Right lobe of liver (tissue), 4 donors: ENCODE results near the gene TM4SF5.
A peak's percentile ranks its signal among the peaks of the same experiment; 100 is the strongest.

ENCODE experiments used
- POLR2A ChIP-seq: fragments of 450-650 bp; IDR thresholded peaks from one replicate; pipeline ENCODE4 v1.6.1; 2017; ENCODE audit warnings: antibody characterized with exemption, mild to moderate bottlenecking
- TF ChIP-seq, protein P1 (sequence below), 4 donors: fragments of 200-600 bp in 3 of 4; fragments of 450-650 bp in 1 of 4; IDR thresholded peaks; one replicate each; pipeline versions ENCODE4 v1.5.1 to v1.8.0; 2016 to 2022; ENCODE audit warnings: antibody characterized with exemption in 4 of 4, mild to moderate bottlenecking in 2 of 4
- donor health status: DM: no; HTN: no; CAD: no.
- donor health status: DM: no; HTN: no; CAD: no.
- donor health status: DM: no; HTN: yes; CAD: no.

DNA sequence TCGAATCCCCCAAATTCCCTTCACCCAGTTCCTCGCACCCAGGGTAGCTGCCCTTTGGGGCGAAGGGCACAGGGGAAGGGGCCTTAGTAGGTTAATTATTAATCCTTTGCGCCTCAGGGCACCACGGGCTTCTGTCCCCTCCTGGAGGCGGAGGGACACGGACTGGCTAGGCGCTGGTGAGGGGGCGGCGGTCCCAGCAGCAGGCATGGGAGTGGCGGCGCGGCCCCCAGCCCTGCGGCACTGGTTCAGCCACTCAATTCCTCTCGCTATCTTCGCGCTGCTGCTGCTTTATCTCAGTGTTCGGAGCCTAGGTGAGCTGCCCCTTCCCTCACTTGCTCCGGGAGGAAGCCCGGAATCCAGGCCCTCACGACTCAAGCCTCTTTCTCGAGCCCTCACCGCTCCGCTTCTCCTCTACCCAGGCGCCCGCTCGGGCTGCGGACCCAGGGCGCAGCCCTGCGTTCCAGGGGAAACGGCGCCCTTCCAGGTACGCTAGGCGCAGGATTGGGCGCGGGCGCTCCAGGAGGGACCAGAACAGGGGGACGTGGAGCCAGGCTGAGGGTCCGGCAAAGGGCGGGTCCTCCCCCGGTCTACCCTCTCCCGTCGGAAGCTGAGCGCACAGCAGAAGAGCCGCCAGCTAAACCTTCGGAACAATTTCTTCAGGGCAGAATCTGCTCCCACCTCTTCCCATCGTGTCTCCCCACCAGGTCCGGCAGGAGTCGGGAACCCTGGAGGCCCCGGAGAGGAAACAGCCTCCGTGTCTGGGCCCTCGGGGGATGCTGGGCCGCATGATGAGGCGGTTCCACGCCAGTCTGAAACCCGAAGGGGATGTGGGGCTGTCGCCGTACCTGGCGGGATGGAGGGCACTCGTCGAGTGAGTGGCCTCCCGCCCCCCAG, 17.4 kb downstream of the TM4SF5 start, which contains the start of gene GLTPD2:
- TF ChIP-seq, protein P1, sequence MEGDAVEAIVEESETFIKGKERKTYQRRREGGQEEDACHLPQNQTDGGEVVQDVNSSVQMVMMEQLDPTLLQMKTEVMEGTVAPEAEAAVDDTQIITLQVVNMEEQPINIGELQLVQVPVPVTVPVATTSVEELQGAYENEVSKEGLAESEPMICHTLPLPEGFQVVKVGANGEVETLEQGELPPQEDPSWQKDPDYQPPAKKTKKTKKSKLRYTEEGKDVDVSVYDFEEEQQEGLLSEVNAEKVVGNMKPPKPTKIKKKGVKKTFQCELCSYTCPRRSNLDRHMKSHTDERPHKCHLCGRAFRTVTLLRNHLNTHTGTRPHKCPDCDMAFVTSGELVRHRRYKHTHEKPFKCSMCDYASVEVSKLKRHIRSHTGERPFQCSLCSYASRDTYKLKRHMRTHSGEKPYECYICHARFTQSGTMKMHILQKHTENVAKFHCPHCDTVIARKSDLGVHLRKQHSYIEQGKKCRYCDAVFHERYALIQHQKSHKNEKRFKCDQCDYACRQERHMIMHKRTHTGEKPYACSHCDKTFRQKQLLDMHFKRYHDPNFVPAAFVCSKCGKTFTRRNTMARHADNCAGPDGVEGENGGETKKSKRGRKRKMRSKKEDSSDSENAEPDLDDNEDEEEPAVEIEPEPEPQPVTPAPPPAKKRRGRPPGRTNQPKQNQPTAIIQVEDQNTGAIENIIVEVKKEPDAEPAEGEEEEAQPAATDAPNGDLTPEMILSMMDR (IDR thresholded peaks at IDR 0.05) = peak in 2 of 4 donors; percentile 9 to 16
- TF ChIP-seq POLR2A = peak; percentile 74
